ENCODE measurements around the gene USP31. TPM values are rescaled to one million over a fixed set of nuclear protein-coding genes. Genes with fewer than 3 reads are reported as not detected.

Gene USP31
- total RNA-seq, 2 donors from 2014 or later = 16.2 to 67.3 TPM

- WGBS = 80% methylated on average over 2 of the region's 2 CpGs
- DNase-seq (ENCODE audit: low spot score) = no peak
- Histone ChIP-seq H3K27me3 (replicated peaks; ENCODE audit: insufficient read depth) (no peaks in the 10 kb centered on the region), H3K4me3 (no peak overlapping the region), H3K27ac (no peak overlapping the region), H3K4me1 (replicated peaks) (no peaks in the 10 kb centered on the region), H3K9me3 (no peaks in the 10 kb centered on the region), H3K36me3 (no peaks in the 10 kb centered on the region)
- intact Hi-C loops (cut with DNase I) = no loop called here
- no peak for TF ChIP-seq CTCF (IDR thresholded peaks at IDR 0.05)
- TF ChIP-seq POLR2AphosphoS5 (IDR thresholded peaks at IDR 0.05) = no peak
- TF ChIP-seq POLR2A (IDR thresholded peaks at IDR 0.05) = no peak
Observed at GRCh38 chr16:23015580-23015979, 133.7 kb downstream of the USP31 start.

- Histone ChIP-seq H3K4me1 (replicated peaks) (no peaks in the 10 kb centered on the region), H3K36me3 (no peaks in the 10 kb centered on the region), H3K9me3 (no peaks in the 10 kb centered on the region), H3K4me3 (no peak overlapping the region), H3K27me3 (replicated peaks; ENCODE audit: insufficient read depth) (no peaks in the 10 kb centered on the region), H3K27ac (no peak overlapping the region)
- WGBS = 85% methylated on average over 2 of the region's 2 CpGs
- TF ChIP-seq POLR2A (IDR thresholded peaks at IDR 0.05) (no peak), CTCF (IDR thresholded peaks at IDR 0.05) (no peak), POLR2AphosphoS5 (IDR thresholded peaks at IDR 0.05) (no peak)
- intact Hi-C loops (cut with DNase I) = no loop called here
- no peak for DNase-seq (ENCODE audit: low spot score)
Observed at GRCh38 chr16:23014592-23014991, 134.7 kb downstream of the USP31 start.

Other genes starting within 250 kb of the USP31 start
- 10 to 100 TPM in 1 of 2 donors, 1 to 10 TPM in 1; 8.6 to 11.1 TPM for gene SCNN1G, start 33.3 kb upstream of the USP31 start, total RNA-seq
- 10 to 100 TPM in 1 of 2 donors, 1 to 10 TPM in 1; 9.2 to 11.8 TPM for gene SCNN1B, start 152.8 kb upstream of the USP31 start, total RNA-seq

All from prostate gland (tissue), 2 donors.